A549 (cell line): ENCODE results near the gene RARB. TPM values are rescaled to one million over a fixed set of nuclear protein-coding genes. Genes with fewer than 3 reads are reported as not detected.

Source experiments
- ATAC-seq, 2 experiments: fragments of 200-7000 bp in 1 of 2; fragments of >200 bp in 1 of 2; cut with Nextera tagmentation in 1 of 2; cut with Tn5 transposase in 1 of 2; 3 replicates each; pipeline versions ENCODE4 v1.8.0 to v1.9.1; 2018 to 2020; ENCODE audit warnings: mild to moderate bottlenecking in 1 of 2, moderate library complexity in 1 of 2
- CTCF ChIA-PET: fragments of 300-600 bp; sonication (Branson Sonifier 250); formaldehyde crosslinking; extraction: SDS; loops from one replicate; lab custom pipeline; 2021; ENCODE audit warnings: antibody characterized with exemption, inconsistent platforms; lab: Yijun Ruan, JAX
- POLR2A ChIA-PET: fragments of 350-600 bp; formaldehyde crosslinking; extraction: SDS; loops from one replicate; lab custom pipeline; 2021; ENCODE audit warnings: antibody characterized with exemption, inconsistent platforms; lab: Yijun Ruan, JAX
- DNase-seq, 2 experiments: peaks; one replicate each; pipeline versions ENCODE4 v3.0.0 to v3.0.0-alpha.2; 2011 to 2016; ENCODE audit warnings: low read depth in 1 of 2, low spot score in 1 of 2
- FAIRE-seq: peaks from 2 replicates; lab custom pipeline; 2011; peaks lifted over from hg19 to GRCh38; lab: Jason Lieb, UNC
- H3K27ac ChIP-seq, 2 experiments: fragments of >200 bp; sonication (Bioruptor Twin); formaldehyde crosslinking; 3 replicates each; pipeline ENCODE4 v1.5.1; 2016 to 2017
- H3K4me1 ChIP-seq: fragments of >200 bp; sonication (Bioruptor Twin); formaldehyde crosslinking; 3 replicates; pipeline ENCODE4 v1.6.1; 2016
- H3K4me2 ChIP-seq: fragments of >200 bp; sonication (Bioruptor Twin); formaldehyde crosslinking; 3 replicates; pipeline ENCODE4 v1.6.1; 2016
- H3K4me3 ChIP-seq: fragments of >200 bp; sonication (Bioruptor Twin); formaldehyde crosslinking; 3 replicates; pipeline ENCODE4 v1.5.1; 2016
- H3K9me3 ChIP-seq: fragments of >200 bp; sonication (Bioruptor Twin); formaldehyde crosslinking; 3 replicates; pipeline ENCODE4 v1.6.1; 2016
- BHLHE40 ChIP-seq: IDR thresholded peaks from 2 replicates; pipeline ENCODE4 v1.6.1; 2012; ENCODE audit warnings: low read depth, low read length, inconsistent platforms
- CBX2 ChIP-seq: fragments of 200-600 bp; sonication (generic); IDR thresholded peaks from 2 replicates; pipeline ENCODE4 v1.6.1; 2016; ENCODE audit warnings: low read depth, mild to moderate bottlenecking, borderline replicate concordance
- CEBPB ChIP-seq, 2 experiments: fragments of >200 bp in 1 of 2; sonication (Bioruptor Twin) in 1 of 2; formaldehyde crosslinking in 1 of 2; IDR thresholded peaks; 2 replicates each; pipeline ENCODE4 v1.6.1; 2012 to 2016
- FOSB ChIP-seq: fragments of 250-450 bp; sonication (Bioruptor Pico); IDR thresholded peaks from 2 replicates; pipeline ENCODE4 v1.5.0; 2020; ENCODE audit warnings: mild to moderate bottlenecking, moderate library complexity
- FOXS1 ChIP-seq: fragments of 250-450 bp; sonication (Bioruptor Pico); IDR thresholded peaks from 2 replicates; pipeline ENCODE4 v1.5.0; 2020; ENCODE audit warnings: mild to moderate bottlenecking, moderate library complexity
- GATA3 ChIP-seq: IDR thresholded peaks from 2 replicates; pipeline ENCODE4 v1.6.1; 2012; ENCODE audit warnings: borderline replicate concordance
- HOXA7 ChIP-seq: fragments of 250-450 bp; sonication (Bioruptor Pico); IDR thresholded peaks from 2 replicates; pipeline ENCODE4 v1.5.0; 2020; ENCODE audit warnings: mild to moderate bottlenecking, moderate library complexity
- HOXB5 ChIP-seq: fragments of 250-450 bp; sonication (Bioruptor Pico); IDR thresholded peaks from 2 replicates; pipeline ENCODE4 v1.5.0; 2020; ENCODE audit warnings: mild to moderate bottlenecking, moderate library complexity
- JUNB ChIP-seq: fragments of >200 bp; sonication (Bioruptor Twin); formaldehyde crosslinking; IDR thresholded peaks from 2 replicates; pipeline ENCODE4 v1.6.1; 2016
- MAFK ChIP-seq: fragments of 450-650 bp; IDR thresholded peaks from 2 replicates; pipeline ENCODE4 v1.6.1; 2014; ENCODE audit not compliant: partially characterized antibody
- MYC ChIP-seq: IDR thresholded peaks from 2 replicates; pipeline ENCODE4 v1.6.1; 2012; ENCODE audit warnings: mild to moderate bottlenecking, inconsistent platforms, low read length, improper control_type of control experiment, borderline replicate concordance
- NFE2L2 ChIP-seq: fragments of 150-350 bp; conservative IDR thresholded peaks from 2 replicates; pipeline ENCODE4 v1.6.1; 2014; ENCODE audit warnings: low read length
- PHF8 ChIP-seq: fragments of 200-600 bp; sonication (generic); IDR thresholded peaks from 2 replicates; pipeline ENCODE4 v1.6.1; 2016; ENCODE audit warnings: low read depth, mild to moderate bottlenecking, antibody characterized with exemption, moderate library complexity, borderline replicate concordance
- RFX5 ChIP-seq: fragments of 450-650 bp; IDR thresholded peaks from 2 replicates; pipeline ENCODE4 v1.7.1; 2014; ENCODE audit warnings: antibody characterized with exemption, mild to moderate bottlenecking, moderate library complexity
- RNF2 ChIP-seq: fragments of 200-600 bp; sonication (generic); IDR thresholded peaks from 2 replicates; pipeline ENCODE4 v1.6.1; 2016; ENCODE audit warnings: low read depth, mild to moderate bottlenecking, antibody characterized with exemption, moderate library complexity, borderline replicate concordance
- SMC3 ChIP-seq: fragments of >200 bp; sonication (Bioruptor Twin); formaldehyde crosslinking; IDR thresholded peaks from 3 replicates; pipeline ENCODE4 v1.6.1; 2018; ENCODE audit warnings: inconsistent platforms
- TFCP2L1 ChIP-seq: fragments of 250-450 bp; sonication (Bioruptor Pico); IDR thresholded peaks from 2 replicates; pipeline ENCODE4 v1.5.0; 2021; ENCODE audit warnings: mild to moderate bottlenecking
- TP53 ChIP-seq: fragments of 250-450 bp; sonication (Bioruptor Pico); IDR thresholded peaks from 2 replicates; pipeline ENCODE4 v1.5.0; 2021; ENCODE audit warnings: mild to moderate bottlenecking, moderate library complexity
- ZSCAN20 ChIP-seq: fragments of 250-450 bp; sonication (Bioruptor Pico); IDR thresholded peaks from 2 replicates; pipeline ENCODE4 v1.8.0; 2022; ENCODE audit warnings: mild to moderate bottlenecking, moderate library complexity
- WGBS: methylation state at CpG from one replicate; pipeline ENCODE4 v1.1.6; 2017; ENCODE audit errors: missing lambda C conversion rate; 5-methylcytosine and 5-hydroxymethylcytosine counted together
- polyA plus RNA-seq, 4 experiments: library from polyadenylated mRNA; depleted of rRNA in 3 of 4; stranded (reverse); fragments of >200 nt; fragmentation: RNase III in 1 of 4; extraction: RNeasy Plus Mini Kit Qiagen cat#74134 plus additional on column Dnase treatment in 1 of 4; gene quantifications; 2 replicates in 3 of 4; 3 replicates in 1 of 4; pipeline ENCODE4 v1.2.3, GENCODE V29; 2011 to 2017
- TF ChIP-seq, protein P1 (sequence below): fragments of >200 bp; sonication (Bioruptor Twin); formaldehyde crosslinking; IDR thresholded peaks from 3 replicates; pipeline ENCODE4 v1.5.1; 2016
- TF ChIP-seq, protein P2 (sequence below): IDR thresholded peaks from 2 replicates; pipeline ENCODE4 v1.6.1; 2012; ENCODE audit warnings: low read depth, borderline replicate concordance
- TF ChIP-seq, protein P3 (sequence below): fragments of >200 bp; sonication (Bioruptor Twin); formaldehyde crosslinking; IDR thresholded peaks from 2 replicates; pipeline ENCODE4 v1.6.1; 2016
- TF ChIP-seq, protein P4 (sequence below): fragments of 200-600 bp; sonication (generic); IDR thresholded peaks from 2 replicates; pipeline ENCODE4 v1.6.1; 2016; ENCODE audit warnings: antibody characterized with exemption, mild to moderate bottlenecking, moderate library complexity
- TF ChIP-seq, protein P5 (sequence below): IDR thresholded peaks from 2 replicates; pipeline ENCODE4 v1.6.1; 2012

RARB gene
- polyA plus RNA-seq, 2 of the 4 experiments (the other 2 are of a cell fraction), result 24.5 to 30.8 TPM

DNA sequence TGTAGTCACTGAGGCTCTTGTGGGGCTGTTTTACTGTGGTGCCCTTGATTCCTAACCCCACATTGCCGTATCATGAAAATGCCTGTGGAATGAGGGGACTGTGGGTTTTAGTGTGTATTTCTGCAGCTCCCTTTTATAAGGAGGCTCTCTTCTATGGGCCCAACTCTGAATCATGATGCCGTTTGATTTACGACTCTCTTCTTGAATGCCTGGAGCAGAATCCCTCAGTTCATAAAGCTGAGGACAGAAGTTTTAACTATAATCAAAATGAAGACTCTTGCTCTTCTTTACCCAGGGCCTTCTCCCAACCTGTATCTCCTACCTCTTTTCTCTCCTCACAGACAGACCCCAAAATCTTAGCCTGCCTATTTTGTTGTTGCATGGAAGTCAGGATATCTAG is 109.5 kb downstream of the RARB start:
- no peak overlapping the region for H3K27ac ChIP-seq
- TF ChIP-seq ZSCAN20 (no peak), FOSB (no peak), GATA3 (no peak), HOXA7 (CRISPR knock-in tag) (no peak), FOXS1 (CRISPR knock-in tag) (no peak), MYC (no peak), NFE2L2 (no peak), BHLHE40 (no peak)
- TF ChIP-seq, protein P1, sequence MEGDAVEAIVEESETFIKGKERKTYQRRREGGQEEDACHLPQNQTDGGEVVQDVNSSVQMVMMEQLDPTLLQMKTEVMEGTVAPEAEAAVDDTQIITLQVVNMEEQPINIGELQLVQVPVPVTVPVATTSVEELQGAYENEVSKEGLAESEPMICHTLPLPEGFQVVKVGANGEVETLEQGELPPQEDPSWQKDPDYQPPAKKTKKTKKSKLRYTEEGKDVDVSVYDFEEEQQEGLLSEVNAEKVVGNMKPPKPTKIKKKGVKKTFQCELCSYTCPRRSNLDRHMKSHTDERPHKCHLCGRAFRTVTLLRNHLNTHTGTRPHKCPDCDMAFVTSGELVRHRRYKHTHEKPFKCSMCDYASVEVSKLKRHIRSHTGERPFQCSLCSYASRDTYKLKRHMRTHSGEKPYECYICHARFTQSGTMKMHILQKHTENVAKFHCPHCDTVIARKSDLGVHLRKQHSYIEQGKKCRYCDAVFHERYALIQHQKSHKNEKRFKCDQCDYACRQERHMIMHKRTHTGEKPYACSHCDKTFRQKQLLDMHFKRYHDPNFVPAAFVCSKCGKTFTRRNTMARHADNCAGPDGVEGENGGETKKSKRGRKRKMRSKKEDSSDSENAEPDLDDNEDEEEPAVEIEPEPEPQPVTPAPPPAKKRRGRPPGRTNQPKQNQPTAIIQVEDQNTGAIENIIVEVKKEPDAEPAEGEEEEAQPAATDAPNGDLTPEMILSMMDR, result no peak
- TF ChIP-seq, protein P2, sequence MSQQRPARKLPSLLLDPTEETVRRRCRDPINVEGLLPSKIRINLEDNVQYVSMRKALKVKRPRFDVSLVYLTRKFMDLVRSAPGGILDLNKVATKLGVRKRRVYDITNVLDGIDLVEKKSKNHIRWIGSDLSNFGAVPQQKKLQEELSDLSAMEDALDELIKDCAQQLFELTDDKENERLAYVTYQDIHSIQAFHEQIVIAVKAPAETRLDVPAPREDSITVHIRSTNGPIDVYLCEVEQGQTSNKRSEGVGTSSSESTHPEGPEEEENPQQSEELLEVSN, result no peak
- TF ChIP-seq, all 56 proteins: peak for 0
- ATAC-seq, result no peak
- WGBS, result 96% methylated on average over 3 of the region's 3 CpGs
- CTCF ChIA-PET, result no interaction called here
- POLR2A ChIA-PET, result no interaction called here
- no peak for FAIRE-seq
- peaks cover 2% of the 10 kb centered on the region; the same call in 1 of the 3 replicates for H3K9me3 ChIP-seq
- no peak overlapping the region for H3K4me2 ChIP-seq
- H3K4me1 ChIP-seq, result peaks cover 13% of the 10 kb centered on the region
- no peak overlapping the region for H3K4me3 ChIP-seq
- no peak for DNase-seq

DNA sequence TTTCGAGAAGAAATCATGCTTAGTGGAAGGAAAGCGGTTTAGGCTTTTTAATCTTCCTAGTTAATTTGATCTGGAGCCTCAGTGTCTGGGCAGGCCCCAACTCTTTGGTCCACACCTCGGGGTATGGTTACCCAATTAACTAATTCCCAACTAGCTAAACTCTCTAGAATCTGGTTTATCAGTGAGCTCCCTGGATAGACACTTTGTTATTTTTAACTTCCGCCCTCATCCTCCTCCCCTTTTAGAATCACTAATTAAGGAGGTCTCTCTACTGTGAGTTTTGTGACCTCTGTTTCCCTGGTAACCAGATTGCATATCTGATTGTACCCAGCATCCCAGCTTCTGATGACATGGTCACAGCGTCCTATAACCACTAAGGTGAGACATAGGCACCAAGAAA is 112.2 kb downstream of the RARB start:
- CTCF ChIA-PET, result interaction anchor here (1.0 to 1.6 kb wide), 2 partner anchors 8 to 9 kb away, joined by 3 to 7 read pairs; no protein-coding TSS in a partner anchor
- POLR2A ChIA-PET, result no interaction called here

DNA sequence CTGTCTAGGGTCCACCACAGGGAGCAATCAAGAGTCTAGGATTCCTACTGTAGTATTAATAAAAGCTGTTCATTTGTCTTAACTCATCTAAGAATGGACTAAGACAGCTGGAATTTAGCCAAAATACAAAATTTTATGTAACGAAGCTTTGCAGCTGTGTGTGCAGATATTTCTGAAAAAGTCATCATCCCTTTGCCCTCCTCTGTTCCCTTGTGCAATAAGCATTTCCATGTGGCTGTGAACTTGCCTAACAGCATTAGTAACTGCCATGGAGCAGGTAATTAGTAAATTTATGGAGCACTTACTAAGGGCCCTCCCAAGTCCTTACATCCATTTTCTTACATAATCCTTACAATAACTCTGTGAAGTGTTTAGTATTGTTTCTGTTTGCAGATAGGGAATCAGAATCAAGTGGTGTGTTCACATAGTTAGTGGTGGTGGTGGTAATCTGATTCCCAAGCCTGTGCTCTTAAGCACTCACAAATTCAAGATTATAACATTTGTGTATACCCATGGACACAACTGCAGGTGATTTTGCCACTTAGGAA is 114.5 kb downstream of the RARB start:
- 82% methylated on average over 1 of the region's 1 CpG for WGBS
- ChIA-PET CTCF (no interaction called here), POLR2A (no interaction called here)
- FAIRE-seq (no peak), ATAC-seq (no peak), DNase-seq (no peak)
- Histone ChIP-seq H3K4me2 (no peak overlapping the region), H3K9me3 (no peaks in the 10 kb centered on the region), H3K4me1 (0 out of 3 replicates have a peak, but pooled peaks cover 2% of the 10 kb centered on the region), H3K4me3 (no peak overlapping the region), H3K27ac (no peak overlapping the region)
- no peak for TF ChIP-seq RFX5
- TF ChIP-seq, protein P1, result no peak
- TF ChIP-seq, protein P3, sequence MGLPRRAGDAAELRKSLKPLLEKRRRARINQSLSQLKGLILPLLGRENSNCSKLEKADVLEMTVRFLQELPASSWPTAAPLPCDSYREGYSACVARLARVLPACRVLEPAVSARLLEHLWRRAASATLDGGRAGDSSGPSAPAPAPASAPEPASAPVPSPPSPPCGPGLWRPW, result no peak
- TF ChIP-seq, protein P4, sequence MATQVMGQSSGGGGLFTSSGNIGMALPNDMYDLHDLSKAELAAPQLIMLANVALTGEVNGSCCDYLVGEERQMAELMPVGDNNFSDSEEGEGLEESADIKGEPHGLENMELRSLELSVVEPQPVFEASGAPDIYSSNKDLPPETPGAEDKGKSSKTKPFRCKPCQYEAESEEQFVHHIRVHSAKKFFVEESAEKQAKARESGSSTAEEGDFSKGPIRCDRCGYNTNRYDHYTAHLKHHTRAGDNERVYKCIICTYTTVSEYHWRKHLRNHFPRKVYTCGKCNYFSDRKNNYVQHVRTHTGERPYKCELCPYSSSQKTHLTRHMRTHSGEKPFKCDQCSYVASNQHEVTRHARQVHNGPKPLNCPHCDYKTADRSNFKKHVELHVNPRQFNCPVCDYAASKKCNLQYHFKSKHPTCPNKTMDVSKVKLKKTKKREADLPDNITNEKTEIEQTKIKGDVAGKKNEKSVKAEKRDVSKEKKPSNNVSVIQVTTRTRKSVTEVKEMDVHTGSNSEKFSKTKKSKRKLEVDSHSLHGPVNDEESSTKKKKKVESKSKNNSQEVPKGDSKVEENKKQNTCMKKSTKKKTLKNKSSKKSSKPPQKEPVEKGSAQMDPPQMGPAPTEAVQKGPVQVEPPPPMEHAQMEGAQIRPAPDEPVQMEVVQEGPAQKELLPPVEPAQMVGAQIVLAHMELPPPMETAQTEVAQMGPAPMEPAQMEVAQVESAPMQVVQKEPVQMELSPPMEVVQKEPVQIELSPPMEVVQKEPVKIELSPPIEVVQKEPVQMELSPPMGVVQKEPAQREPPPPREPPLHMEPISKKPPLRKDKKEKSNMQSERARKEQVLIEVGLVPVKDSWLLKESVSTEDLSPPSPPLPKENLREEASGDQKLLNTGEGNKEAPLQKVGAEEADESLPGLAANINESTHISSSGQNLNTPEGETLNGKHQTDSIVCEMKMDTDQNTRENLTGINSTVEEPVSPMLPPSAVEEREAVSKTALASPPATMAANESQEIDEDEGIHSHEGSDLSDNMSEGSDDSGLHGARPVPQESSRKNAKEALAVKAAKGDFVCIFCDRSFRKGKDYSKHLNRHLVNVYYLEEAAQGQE, result no peak
- TF ChIP-seq SMC3, result no peak
- TF ChIP-seq NFE2L2, result no peak
- no peak for TF ChIP-seq MAFK
- TF ChIP-seq HOXA7 (CRISPR knock-in tag), result no peak
- TF ChIP-seq JUNB, result no peak

More for the DNA sequence above, 112.2 kb downstream of the RARB start:
- no peak for TF ChIP-seq RNF2
- no peak for TF ChIP-seq CEBPB (IDR thresholded peaks at IDR 0.05)
- no peak for TF ChIP-seq CBX2
- no peak for TF ChIP-seq TP53
- TF ChIP-seq, protein P5, sequence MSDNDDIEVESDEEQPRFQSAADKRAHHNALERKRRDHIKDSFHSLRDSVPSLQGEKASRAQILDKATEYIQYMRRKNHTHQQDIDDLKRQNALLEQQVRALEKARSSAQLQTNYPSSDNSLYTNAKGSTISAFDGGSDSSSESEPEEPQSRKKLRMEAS, result no peak
- no peak for TF ChIP-seq BHLHE40
- TF ChIP-seq PHF8, result no peak
- no peak for TF ChIP-seq TFCP2L1 (CRISPR knock-in tag)
- no peak for TF ChIP-seq HOXB5
- Histone ChIP-seq H3K27ac (no peak overlapping the region), H3K9me3 (no peaks in the 10 kb centered on the region), H3K4me3 (no peak overlapping the region), H3K4me1 (no peaks in the 10 kb centered on the region), H3K4me2 (no peak overlapping the region)
- FAIRE-seq (no peak), DNase-seq (no peak), ATAC-seq (no peak)
- WGBS, result 81% methylated on average over 5 of the region's 5 CpGs
